GM18505 (cell line): Measurements from ENCODE around the gene ATP8B4.

Experiments
- ATAC-seq: cut with Tn5 transposase; IDR thresholded peaks from one replicate; pipeline ENCODE4 v1.9.1; 2021; ENCODE audit not compliant: unreplicated experiment
- POLR2A ChIP-seq: IDR thresholded peaks from 4 replicates; pipeline ENCODE4 v1.6.1; 2011; ENCODE audit warnings: borderline replicate concordance; ENCODE audit not compliant: insufficient read depth, insufficient read length; ENCODE audit errors: extremely low read depth

The ATP8B4 gene

DNA sequence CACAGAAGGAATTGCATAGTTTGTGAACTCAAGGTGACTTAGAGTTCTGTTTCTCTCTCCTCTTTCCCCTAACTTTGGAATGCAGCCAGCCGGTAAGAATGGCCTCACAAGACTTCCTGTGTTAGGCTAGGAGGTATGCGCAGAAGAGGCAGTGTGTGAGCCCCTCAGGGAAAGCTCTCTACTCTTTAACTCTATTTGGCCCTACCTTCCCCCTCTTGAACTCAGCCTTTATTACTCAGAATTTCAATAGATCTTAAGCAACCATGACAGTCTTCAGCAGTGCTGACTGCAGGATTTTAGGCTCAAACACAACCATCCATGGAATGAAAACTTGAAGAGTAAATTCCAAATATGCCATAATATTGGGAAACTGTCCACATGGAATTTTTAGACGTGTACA lies 288.6 kb downstream of the ATP8B4 start:
- no peak for ATAC-seq
- no peak for TF ChIP-seq POLR2A

DNA sequence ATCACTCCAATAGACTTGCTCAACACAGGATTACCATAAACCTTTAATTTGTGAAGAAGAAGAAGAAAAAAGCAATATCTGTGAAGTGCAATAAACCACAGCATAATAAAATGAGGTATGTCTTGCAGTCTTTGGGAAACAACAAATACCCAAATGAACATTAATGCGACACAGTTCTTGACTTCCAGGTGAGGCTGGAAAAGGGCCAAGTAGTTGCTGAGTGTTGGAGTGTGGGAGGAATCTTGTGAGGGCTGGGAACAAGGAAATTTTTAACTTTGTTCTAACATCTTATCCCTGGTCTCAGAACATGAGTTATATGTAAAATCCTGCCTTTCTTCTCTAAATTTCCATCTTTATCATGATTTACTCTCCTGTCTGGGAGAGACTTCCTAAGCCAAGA lies 291.7 kb downstream of the ATP8B4 start:
- no peak for TF ChIP-seq POLR2A
- ATAC-seq = no peak

DNA sequence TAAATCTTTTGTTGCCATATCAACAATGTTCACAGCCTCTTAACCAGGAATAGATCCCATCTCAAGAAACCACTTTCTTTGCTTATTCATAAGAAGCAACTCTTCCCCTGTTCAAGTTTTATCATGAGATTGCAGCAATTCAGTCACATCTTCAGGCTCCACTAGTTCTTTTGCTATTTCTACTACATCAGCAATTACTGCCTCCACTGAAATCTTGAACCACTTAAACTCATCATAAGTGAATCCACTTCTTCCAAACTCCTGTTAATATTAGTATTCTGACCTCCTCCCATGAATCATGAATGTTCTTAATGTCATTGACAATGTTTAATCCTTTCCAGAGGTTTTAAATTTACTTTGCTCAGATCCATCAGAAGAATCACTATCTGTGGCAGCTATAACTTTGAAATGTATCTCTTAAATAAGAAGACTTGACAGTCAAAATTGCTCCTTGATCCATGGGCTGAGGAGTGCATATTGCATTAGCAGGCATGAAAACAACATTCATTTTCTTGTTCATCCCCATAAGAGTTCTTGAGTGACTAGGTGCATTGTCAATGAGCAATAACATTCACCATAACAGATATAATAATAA lies 292.3 kb downstream of the ATP8B4 start:
- TF ChIP-seq POLR2A = no peak
- no peak for ATAC-seq

DNA sequence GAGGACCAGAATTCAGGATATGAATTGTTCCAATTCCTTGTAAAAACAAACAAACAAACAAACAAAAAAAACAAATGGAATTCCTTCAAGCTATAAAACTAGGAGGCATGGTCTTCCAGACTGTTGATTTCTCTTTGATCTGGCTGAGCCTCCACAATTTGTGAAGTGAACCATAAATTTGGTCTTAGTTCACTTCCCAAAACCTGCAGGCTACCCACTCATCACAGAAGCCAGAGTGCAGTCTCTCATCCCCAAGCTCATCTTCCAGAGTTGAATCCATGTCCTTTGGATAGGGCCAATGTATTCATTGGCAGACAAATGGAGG lies 294.3 kb downstream of the ATP8B4 start:
- TF ChIP-seq POLR2A = no peak
- ATAC-seq = no peak

DNA sequence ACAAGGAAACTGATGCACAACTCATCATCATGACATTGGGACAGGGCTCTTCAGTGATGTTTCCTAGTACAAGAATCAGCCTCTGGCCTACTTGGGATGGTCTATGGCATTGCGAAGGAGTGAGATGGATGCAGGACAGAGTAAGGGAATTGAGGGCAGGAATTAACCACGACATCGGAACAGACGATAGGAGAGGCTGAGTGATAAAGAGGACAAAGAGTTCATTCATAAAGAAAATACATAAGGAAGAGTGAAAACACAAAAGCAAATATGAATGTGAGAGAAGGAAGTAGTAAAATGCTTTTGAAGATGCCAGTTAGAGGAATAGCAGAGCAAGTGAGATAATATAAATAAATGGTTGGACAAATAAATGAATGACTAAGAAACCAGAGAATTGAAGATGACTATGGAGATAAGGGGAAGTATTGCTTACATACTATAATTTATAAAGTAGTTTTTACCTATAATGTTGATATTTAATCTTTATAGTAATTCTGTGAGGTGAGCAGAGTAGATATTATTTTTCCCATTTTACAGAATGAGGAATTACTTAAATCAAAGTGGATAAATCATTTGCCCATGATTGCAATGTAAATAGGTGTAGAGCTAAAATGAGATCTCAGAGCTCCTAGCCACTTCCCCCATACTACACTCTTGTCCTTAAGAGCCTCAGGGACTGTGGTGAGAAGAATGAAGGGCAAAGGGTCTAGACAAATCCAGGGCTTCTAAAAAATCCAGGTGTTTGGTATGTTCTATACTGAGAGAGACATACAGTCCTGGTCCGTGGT lies 294.9 kb downstream of the ATP8B4 start:
- TF ChIP-seq POLR2A = no peak
- ATAC-seq = no peak

DNA sequence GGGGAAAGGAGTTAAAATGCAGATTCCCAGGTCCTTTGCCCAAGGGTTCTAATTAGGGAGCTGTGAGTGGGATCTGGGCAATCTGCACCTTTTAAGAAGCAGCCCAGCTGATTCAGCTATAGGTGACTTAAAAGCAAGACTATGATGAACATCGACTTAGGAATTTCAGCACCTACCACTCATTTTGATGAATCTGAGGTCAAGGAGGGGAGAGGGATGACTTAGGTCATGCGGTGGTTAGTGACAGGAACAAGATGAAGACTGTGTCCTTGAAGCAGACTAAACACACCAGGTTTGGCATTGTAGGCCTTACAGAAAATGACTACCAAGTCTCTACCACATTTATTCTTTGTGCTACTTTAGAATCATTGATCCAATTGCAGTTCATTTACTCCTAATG lies 301.9 kb downstream of the ATP8B4 start:
- no peak for ATAC-seq
- TF ChIP-seq POLR2A = no peak

DNA sequence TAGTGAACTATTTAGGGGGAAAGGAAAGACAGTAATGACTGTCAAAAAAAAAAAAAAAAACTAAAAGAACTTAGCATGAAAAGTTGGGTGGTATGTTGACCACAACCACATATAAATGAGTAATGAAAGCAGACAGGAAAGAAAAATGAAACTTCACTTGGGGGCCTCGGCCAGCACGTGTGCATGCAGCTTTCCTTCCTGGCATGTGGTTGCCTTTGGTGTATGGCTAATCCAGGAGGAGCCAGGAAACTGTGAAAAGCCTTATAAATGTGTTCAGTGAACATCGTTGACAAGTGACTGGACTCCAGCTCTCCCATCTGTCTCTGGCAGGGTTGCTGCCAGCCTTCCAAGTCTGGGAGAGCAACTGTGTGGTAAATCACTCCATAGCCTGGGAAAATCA lies 303.1 kb downstream of the ATP8B4 start:
- ATAC-seq = no peak
- TF ChIP-seq POLR2A = no peak

DNA sequence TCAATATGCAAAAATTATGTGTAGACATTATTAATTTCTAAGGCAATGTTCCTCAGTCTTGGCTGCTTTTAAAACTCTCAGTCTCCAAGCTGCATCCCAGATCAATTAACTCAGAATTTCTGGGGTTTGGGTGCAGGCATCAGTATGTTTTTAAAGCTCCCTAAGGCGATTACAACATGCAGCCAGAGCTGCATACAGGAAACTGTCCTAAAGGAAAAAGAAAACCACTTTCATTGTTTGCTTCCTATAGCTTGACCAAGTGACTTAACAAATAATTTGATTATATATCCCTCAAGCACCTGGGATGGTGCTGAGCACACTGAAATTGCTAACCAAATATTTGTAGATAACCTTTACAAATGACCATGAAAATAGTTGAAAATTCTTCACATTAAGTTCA lies 303.5 kb downstream of the ATP8B4 start:
- no peak for TF ChIP-seq POLR2A
- ATAC-seq = no peak

DNA sequence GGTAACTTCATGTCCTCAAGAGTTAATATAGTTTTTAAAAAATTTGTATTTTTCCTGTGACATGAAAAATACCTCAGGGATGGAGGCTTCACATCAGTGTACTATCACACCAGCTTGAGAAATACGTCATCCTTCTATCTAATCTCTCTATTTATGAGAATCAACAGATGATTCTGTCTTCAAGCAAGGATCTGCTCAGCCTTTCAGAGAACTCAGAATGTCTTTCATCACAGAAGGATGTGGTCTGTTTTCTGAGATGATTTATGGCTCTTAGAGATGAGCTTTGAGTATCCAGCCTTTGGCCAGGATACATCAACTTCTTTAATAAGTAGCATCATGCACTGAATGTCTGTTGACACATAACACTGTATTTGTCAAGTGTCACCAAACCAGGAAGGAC lies 304.3 kb downstream of the ATP8B4 start:
- no peak for TF ChIP-seq POLR2A
- no peak for ATAC-seq

DNA sequence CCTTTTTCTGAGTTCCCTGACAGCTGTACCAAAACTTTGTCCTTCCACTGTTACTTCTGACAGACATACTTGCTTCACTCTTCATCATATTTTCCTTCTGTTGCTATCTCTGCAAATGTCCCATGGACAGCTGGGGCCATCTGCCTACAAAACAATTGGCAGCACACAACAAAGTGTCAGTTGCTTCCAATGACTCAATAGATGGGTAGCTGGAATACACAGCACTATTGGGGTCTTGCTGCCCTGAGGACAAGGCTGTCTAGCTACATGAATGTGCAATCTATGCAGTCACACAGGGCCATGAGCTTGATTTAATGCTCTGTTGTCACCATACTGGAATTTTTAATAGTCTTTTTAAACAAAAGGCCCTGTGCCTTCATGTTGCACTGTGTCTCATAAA lies 305.4 kb downstream of the ATP8B4 start:
- no peak for TF ChIP-seq POLR2A
- no peak for ATAC-seq

DNA sequence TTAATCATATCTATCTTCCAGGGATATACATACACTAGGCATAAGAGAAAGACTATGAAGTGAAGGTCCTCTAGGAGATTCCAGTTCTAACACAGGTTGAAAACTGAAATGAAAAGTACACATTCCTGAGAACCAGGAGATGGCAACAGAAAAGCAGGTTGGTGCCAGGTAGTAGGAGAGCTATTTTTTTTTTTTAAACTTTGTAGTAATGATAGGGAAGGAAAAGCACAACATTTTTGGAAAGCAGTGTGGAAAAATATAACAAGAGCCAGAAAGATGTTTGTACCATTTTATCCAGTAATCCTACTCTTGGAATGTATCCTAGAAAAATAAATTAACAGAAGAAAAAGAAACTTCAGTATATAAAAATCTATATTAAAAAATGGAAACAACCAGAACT lies 308.3 kb downstream of the ATP8B4 start:
- no peak for ATAC-seq
- no peak for TF ChIP-seq POLR2A

DNA sequence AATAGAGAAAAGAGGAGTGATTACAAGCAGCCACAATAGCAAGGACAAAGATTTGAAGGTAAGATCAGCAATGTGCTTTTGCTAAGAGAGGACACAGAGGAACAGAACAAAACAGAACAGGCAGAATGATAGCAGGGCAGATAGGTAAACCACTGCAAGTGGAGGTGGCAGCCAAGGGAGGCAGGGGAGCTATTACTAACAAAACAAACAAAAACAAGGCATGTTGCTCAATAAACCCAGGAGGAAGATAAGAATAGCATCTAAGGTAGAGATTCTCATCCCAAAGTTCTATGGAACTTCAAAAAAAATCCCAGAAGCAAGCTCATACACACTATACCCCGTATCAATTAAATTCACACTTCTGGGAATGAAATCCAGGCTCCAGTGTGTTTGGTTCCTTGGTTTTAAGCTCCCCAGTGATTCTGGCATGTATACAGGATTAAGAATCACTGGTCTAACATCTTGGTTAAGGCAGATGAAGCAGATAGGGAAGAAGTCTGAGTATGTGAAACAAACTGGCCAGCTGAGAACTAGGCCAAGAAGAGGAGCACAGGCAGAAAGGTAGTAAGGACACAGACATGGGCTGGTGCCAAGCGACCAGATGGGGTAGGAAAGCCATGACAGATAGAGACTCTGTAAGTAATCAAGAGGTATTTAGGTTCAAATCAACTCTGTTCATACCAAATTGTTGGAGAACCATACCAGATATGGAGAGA lies 309.0 kb downstream of the ATP8B4 start:
- no peak for TF ChIP-seq POLR2A
- no peak for ATAC-seq

DNA sequence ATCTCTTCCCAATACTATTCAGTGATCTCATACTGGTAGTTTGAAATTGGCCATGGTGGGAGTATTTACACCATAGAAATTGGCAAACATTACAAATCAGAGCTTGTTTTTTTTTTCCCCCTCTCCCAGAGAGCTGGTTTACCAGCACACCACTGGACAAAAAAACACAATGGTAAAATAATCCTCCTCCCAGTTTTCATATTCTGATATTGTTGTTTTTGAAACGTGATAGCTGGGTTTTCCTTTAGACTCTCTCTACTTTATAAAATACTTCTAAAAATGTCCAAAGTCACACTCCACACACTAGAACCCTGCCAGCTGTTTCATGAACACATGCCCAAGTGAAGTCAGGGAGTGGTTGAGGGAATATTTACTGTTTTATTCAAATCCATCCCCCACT lies 310.7 kb downstream of the ATP8B4 start:
- ATAC-seq = no peak
- TF ChIP-seq POLR2A = no peak
